ENCODE data around the gene CYTH4.
"Not testable (repeated sequence)": the region's sequence is repeated elsewhere in the genome, so short reads cannot be mapped to it uniquely, and the experiment has no call there.

Gene CYTH4

DNA sequence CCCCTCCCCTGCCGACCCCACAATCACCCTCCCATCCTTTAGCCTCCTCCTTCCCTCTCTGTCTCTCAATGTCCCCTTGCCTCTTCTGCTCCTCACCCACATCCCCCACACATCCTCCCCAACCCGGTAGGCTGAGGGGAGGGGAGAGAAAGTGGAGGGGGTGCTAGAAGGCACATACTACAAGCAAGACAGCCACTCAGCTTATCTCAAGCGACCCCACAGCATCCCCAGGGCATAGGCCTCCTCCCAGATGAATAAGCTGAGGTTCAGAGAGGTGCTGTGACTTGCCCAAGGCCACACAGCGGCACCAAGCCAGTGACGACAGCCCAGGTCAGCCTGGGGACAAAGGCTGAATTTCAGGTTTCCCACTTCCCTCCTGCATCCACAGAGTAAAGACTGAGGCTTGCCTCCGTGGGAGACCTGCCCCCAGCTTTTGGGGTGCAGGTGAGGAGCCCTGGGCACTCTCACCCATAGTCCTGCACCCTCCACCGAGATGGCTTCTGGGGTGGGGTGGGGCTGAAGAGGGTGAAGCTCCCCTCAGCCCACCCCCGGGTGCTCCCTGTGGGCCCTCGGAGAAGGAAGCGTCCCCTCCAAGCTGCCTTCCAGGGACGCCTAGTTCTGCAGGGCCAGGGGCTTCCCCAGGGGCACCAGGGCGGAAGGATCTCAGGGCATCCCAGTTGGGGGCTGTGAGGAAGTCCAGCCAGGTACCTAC is 38.8 kb upstream of the CYTH4 start:
- DNase-seq, result peak; percentile 42 to 44
- TF ChIP-seq GATA1 (IDR thresholded peaks at IDR 0.05; ENCODE audit: low read depth, low read length), result no peak
- no peak for TF ChIP-seq POLR2A (IDR thresholded peaks at IDR 0.05; ENCODE audit: low read length)

DNA sequence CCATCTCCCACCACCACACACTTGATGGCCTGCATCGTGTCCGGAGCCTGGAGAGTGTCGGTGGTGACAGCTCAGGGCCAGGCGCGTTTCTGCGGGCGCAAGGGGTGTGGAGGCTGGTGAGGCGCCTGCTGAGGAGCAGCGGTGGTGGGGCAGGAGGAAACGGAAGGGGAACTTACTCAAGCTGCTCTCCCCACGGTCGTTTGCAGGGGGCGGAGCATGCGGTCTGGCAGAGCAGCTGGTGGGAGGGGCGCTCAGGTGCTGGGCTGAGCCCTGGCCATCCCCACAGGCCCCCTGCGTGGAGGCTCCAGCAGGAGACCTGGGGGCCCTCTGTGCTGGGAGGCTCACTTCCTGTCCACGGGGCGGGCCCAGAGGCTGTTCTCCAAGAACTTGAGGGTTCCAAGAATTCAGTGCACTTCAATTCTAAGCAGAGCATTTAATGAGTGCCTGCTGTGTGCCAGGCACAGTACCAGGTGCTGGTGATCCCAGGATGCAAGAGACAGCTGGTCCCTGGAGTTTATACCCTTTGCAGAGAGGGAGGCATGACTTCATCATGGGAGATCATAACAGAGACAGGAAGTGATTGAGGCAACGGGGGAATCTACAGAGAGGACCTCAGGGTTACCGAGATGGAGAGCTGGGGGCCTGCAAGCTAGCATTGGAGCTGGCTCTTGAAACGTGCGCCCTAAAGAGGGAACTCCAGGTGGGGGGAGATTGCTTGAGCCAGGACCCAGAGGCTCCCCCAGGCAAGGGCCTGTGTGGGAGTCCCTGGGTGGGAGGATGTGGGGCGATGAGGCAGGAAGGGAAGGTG is 38.0 kb upstream of the CYTH4 start, which contains the start of gene RAC2:
Gene RAC2, minus strand, starts transcription at position 156 of the 808 bp plus-strand sequence. Its CDS starts 121 bp downstream, at position 35.
- peak; percentile 88 to 89 for DNase-seq
- TF ChIP-seq POLR2A (IDR thresholded peaks at IDR 0.05; ENCODE audit: low read length) (peak; percentile 89), GATA1 (IDR thresholded peaks at IDR 0.05; ENCODE audit: low read depth, low read length) (no peak)

GRCh38 chr22:37244922-37245722 is 37.2 kb upstream of the CYTH4 start:
- DNase-seq, result no peak

DNA sequence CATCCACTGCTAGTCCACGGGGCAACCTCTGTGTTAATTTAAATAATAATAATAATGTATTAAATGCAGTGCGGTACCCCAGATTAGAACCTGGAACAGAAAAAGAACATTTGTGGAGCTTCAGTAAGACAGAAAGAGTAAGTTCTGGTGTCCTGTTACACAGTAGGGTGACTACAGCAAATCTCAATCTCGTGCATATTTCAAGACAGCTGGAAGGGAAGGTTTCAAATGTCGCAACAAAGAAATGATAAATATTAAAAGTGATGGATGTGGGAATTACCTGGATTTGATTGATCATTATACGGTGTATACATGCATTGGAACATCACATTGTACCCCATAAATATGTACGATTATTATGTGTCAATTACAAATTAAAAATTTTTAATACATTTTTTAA is 36.6 kb upstream of the CYTH4 start:
- TF ChIP-seq GATA1 (IDR thresholded peaks at IDR 0.05; ENCODE audit: low read depth, low read length), result no peak
- no peak for TF ChIP-seq POLR2A (IDR thresholded peaks at IDR 0.05; ENCODE audit: low read length)
- DNase-seq, result no peak

More at GRCh38 chr22:37244922-37245722, 37.2 kb upstream of the CYTH4 start:
- no peak for TF ChIP-seq POLR2A (IDR thresholded peaks at IDR 0.05; ENCODE audit: low read length)
- TF ChIP-seq GATA1 (IDR thresholded peaks at IDR 0.05; ENCODE audit: low read depth, low read length), result no peak

DNA sequence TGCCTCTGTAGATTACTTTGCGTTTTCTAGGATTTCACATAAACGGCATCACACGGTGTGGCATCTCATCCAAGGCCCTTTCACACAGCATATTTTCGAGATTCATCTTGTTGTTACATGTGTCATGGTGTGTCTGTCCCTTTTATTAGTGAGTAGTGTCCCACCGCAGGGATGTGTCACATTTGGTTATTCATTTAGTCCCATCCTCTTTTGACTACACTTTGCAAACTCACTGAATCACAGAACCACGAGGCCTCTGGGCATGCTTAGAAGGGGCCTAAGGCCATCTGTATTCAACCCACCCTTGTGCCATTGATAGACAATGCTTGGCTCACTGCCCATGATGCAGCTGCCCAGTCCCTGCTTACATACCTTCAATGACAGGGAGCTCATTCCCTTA is 34.1 kb upstream of the CYTH4 start:
- DNase-seq, result no peak
- TF ChIP-seq POLR2A (IDR thresholded peaks at IDR 0.05; ENCODE audit: low read length), result no peak
- no peak for TF ChIP-seq GATA1 (IDR thresholded peaks at IDR 0.05; ENCODE audit: low read depth, low read length)

DNA sequence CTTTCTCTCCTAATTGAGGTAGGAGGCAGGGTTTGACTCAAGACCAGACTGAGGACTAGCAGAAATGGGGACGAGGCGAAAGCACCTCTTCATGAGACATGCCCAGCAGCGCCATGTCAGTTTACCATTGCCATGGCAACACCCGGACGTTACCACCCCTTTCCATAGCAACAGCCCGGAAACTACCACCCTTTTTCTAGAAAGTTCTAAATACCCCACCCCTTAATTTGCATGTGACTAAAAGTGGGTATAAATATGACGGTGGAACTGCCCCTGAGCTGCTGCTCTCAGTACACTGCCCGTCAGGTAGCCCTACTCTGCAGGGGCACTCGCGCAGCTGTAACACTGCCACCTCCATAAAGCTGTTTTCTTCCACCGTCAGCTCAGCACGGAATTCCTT is 32.3 kb upstream of the CYTH4 start:
- DNase-seq, result no peak
- TF ChIP-seq POLR2A (IDR thresholded peaks at IDR 0.05; ENCODE audit: low read length) (no peak), GATA1 (IDR thresholded peaks at IDR 0.05; ENCODE audit: low read depth, low read length) (no peak)

DNA sequence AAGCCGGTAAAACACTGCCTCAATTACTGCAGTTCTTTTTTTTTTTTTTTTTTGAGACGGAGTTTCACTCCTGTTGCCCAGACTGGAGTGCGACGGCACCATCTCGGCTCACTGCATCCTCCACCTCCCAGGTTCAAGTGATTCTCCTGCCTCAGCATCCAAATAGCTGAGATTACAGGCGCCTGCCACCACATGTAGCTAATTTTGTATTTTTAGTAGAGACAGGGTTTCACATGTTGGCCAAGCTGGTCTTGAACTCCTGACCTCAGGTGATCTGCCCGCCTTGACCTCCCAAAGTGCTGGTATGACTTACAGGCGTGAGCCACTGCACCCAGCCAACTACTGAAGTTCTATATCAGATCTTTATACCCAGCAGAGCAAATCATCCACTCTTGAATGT is 30.5 kb upstream of the CYTH4 start:
- not testable (repeated sequence) for DNase-seq

- TF ChIP-seq POLR2A (IDR thresholded peaks at IDR 0.05; ENCODE audit: low read length) (no peak), GATA1 (IDR thresholded peaks at IDR 0.05; ENCODE audit: low read depth, low read length) (no peak)
- DNase-seq, result no peak
Measured at GRCh38 chr22:37253126-37253660, 29.1 kb upstream of the CYTH4 start.

- TF ChIP-seq GATA1 (IDR thresholded peaks at IDR 0.05; ENCODE audit: low read depth, low read length) (no peak), POLR2A (IDR thresholded peaks at IDR 0.05; ENCODE audit: low read length) (no peak)
- DNase-seq, result peak; percentile 32 to 46
Measured at GRCh38 chr22:37254209-37254866, 28.0 kb upstream of the CYTH4 start.

DNA sequence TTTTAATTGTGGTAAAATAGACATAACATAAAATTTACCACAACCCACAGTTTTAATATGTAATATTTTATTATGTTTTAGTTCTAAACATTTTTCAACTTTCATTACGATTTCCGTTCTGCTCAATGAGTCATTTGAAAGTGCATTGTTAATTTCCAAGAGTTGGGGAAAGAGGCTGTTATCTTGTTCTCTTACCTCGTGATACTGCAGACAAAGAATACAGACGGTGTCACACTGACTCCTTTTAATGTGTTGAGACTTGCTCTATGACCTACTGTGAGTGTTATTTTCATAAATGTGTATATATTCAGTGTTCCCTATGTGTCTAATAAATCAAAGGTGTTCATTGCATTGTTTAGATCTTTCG is 27.5 kb upstream of the CYTH4 start:
- DNase-seq, result peak in 1 of 2 experiments; percentile 40

DNA sequence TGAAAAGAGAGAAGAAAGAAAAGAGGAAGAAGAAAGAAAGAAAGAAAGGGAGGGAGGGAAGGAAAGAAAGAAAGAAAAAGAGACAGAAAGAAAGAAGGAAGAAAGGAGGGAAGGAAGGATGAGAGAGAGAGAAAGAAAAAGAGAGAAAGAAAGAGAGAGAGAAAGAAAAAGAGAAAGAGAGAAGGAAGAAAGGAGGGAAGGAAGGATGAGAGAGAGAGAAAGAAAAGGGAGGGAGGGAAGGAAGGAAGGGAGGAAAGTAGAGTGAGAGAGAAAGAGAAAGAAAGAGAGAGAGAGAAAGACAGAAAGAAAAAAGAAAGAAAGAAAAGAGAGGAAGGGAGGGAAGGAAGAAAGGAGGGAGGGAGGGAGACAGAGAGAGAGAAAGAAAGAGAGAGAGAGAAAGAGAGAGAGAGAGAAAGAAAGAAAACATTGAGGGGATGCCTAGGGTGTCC is 26.7 kb upstream of the CYTH4 start:
- no peak for TF ChIP-seq GATA1 (IDR thresholded peaks at IDR 0.05; ENCODE audit: low read depth, low read length)
- no peak for TF ChIP-seq POLR2A (IDR thresholded peaks at IDR 0.05; ENCODE audit: low read length)

More for the DNA sequence above, 27.5 kb upstream of the CYTH4 start:
- TF ChIP-seq GATA1 (IDR thresholded peaks at IDR 0.05; ENCODE audit: low read depth, low read length) (no peak), POLR2A (IDR thresholded peaks at IDR 0.05; ENCODE audit: low read length) (peak; percentile 31)

DNA sequence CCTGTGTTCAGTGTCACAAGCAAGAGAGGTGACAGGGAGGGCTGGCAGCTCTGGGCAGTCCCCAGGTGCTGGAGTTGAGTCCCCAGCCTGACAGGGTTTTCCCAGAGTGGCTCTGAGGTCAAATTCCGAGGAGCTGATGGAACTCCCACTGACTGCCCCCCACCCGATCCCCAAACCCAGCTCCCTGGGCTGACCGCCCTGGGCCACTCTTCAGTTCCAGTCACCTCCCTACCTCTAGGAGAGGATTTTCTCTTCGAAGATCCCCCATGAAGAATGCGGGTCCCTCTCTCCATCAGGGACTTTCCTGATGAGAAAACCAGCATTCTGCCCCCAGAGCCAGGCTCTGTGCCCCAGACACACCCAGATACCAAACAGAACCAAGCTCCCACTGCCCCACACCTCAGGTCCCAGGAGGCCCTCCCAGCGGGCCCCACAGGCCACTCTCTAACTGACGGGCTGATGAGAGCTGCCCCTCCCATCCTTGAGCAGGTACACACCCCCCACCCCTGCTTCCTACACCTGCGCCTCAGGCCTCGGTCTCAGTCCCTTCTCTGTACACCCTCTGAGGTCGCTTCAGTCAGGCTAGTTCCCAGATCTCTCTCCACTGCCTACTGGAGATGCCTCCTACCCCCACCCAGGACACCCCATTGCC is 26.1 kb upstream of the CYTH4 start:
- DNase-seq, result no peak
- TF ChIP-seq POLR2A (IDR thresholded peaks at IDR 0.05; ENCODE audit: low read length), result no peak
- TF ChIP-seq GATA1 (IDR thresholded peaks at IDR 0.05; ENCODE audit: low read depth, low read length), result no peak

More for the DNA sequence above, 26.7 kb upstream of the CYTH4 start:
- DNase-seq, result no peak

All from erythroblast (primary cell).